BLaER1 treated with 17β-estradiol and CSF1 and Interleukin-3, amounts not matched to agents 10 nM and 100 nM (cell line): ENCODE results near the gene LHX5.

ENCODE experiments used
- H3K27ac ChIP-seq, 11 experiments: shearing (Covaris generic); formaldehyde crosslinking; 2 replicates each; pipeline ENCODE4 v1.8.1; 2022
- H3K27me3 ChIP-seq, 11 experiments: shearing (Covaris generic); formaldehyde crosslinking; 2 replicates each; pipeline ENCODE4 v1.8.1; 2022
- H3K36me3 ChIP-seq, 11 experiments: shearing (Covaris generic); formaldehyde crosslinking; 2 replicates each; pipeline ENCODE4 v1.8.1; 2022
- H3K4me1 ChIP-seq, 10 experiments: shearing (Covaris generic); formaldehyde crosslinking; 2 replicates each; pipeline ENCODE4 v1.8.1; 2022
- H3K4me2 ChIP-seq, 11 experiments: shearing (Covaris generic); formaldehyde crosslinking; 2 replicates each; pipeline ENCODE4 v1.8.1; 2022
- H3K4me3 ChIP-seq, 10 experiments: shearing (Covaris generic); formaldehyde crosslinking; 2 replicates each; pipeline ENCODE4 v1.8.1; 2022
- H3K9ac ChIP-seq, 11 experiments: shearing (Covaris generic); formaldehyde crosslinking; 2 replicates each; pipeline ENCODE4 v1.8.1; 2022
- H3K9me3 ChIP-seq, 11 experiments: shearing (Covaris generic); formaldehyde crosslinking; replicated peaks in 1 of 11; 2 replicates each; pipeline ENCODE4 v1.8.1; 2022
- H4K20me1 ChIP-seq, 11 experiments: shearing (Covaris generic); formaldehyde crosslinking; 2 replicates each; pipeline ENCODE4 v1.8.1; 2022
- Cebpa-rat ChIP-seq, 11 experiments: shearing (Covaris generic); IDR thresholded peaks; 2 replicates each; pipeline ENCODE4 v1.8.1; 2022

Gene LHX5

DNA sequence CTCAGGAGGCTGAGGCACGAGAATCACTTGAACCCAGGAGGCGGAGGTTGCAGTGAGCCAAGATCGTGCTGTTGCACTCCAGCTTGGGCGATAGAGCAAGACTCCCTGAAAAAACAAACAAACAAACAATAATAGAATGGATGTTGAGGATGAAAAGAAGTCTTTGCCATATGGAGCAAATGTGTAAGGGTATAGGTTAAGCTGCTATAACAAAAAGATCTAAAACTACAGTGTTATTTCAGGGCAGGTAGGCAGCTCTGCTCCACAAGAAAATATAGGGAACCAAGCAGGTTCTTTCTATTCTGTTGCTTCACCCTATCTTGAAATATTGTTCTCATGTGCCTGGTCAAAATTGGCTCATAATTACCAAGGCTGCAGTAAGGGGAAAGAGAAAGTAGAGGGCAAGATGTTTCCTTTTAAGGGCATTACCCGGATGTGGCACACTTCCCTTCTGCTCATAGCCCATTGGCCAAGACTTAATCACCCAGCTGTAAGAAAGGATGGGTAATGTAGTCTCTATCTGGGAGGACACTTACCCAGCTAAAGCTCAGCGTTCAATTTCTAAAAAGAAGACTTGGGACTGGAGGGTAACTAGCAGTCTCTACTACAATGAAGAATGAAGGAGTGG, 26.0 kb downstream of the LHX5 start:
- Histone ChIP-seq H3K4me1 (peaks cover 0 to 12% (median 8%) of the 10 kb centered on the region in 10 experiments; a peak in 14 of 20 replicates), H3K4me2 (peak overlapping the region; percentile 0 to 36 (median 28); a peak in 14 of 22 replicates), H3K4me3 (no peak overlapping the region; a peak in 1 of 20 replicates), H3K9ac (no peak overlapping the region), H3K9me3 (peaks cover 0 to 9% (median 6%) of the 10 kb centered on the region in 11 experiments; a peak in 7 of 22 replicates), H3K27me3 (no peaks in the 10 kb centered on the region), H4K20me1 (peaks cover 0 to 8% (median 0%) of the 10 kb centered on the region in 11 experiments; a peak in 1 of 22 replicates), H3K36me3 (no peaks in the 10 kb centered on the region), H3K27ac (no peak overlapping the region; a peak in 2 of 22 replicates)
- TF ChIP-seq Cebpa-rat (IDR thresholded peaks at IDR 0.05), result peak in 2 of 11 experiments; percentile 26 to 39; a peak in 2 of 22 replicates

GRCh38 chr12:113443030-113443539, 28.6 kb downstream of the LHX5 start:
- TF ChIP-seq Cebpa-rat (IDR thresholded peaks at IDR 0.05), result no peak
- no peak overlapping the region for H3K4me2 ChIP-seq
- H3K27me3 ChIP-seq, result no peaks in the 10 kb centered on the region
- H3K4me1 ChIP-seq, result peaks cover 0 to 12% (median 8%) of the 10 kb centered on the region in 10 experiments; a peak in 13 of 20 replicates
- H3K9me3 ChIP-seq, result peaks cover 0 to 9% (median 4%) of the 10 kb centered on the region in 11 experiments; a peak in 6 of 22 replicates
- H4K20me1 ChIP-seq, result peaks cover 0 to 21% (median 0%) of the 10 kb centered on the region in 11 experiments; a peak in 1 of 22 replicates
- H3K4me3 ChIP-seq, result no peak overlapping the region
- no peaks in the 10 kb centered on the region for H3K36me3 ChIP-seq
- no peak overlapping the region for H3K27ac ChIP-seq
- no peak overlapping the region for H3K9ac ChIP-seq

DNA sequence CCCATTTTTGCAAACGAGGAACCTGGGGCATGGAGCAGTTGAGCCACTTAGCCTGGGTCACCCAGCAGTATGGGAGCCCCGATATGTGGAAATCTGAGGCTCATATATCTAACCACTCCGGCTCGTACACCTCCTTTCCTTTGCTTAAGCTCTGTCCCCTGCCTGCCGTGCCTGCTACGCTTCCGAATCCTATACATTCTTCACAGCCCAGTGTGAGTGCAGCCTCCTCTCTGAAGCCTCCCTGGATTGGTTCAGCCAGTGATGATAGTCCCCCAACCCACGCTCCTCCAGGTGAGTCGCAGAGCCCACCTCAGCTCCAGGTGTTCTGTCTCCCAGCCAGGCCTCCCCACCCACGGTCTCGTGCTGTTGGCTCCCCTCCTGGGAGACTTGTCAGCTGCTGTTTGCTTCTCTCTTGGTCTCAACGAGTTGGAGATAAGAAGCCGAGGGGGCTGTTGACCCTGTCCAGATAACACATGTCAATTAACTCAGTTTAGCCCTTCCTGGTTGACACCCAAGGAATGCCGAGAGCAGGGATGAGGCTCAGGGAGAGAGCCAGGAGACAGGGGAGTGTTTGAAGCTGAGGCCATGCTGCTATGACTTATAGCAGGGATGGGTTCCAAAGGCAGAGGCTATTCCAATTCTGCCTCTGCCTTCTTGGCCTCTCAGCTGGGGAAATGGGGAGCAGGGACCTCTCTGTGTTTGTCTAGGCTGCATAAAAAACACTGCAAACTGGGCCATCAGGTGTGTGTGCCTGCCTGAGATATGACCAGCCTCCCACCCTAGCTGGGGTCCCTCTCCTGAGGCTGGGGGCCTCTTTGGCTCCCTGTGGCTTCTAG, 30.5 kb downstream of the LHX5 start:
- no peak overlapping the region for H3K27ac ChIP-seq
- H3K4me1 ChIP-seq, result peaks cover 0 to 11% (median 7%) of the 10 kb centered on the region in 10 experiments; a peak in 13 of 20 replicates
- no peak overlapping the region for H3K9ac ChIP-seq
- H3K27me3 ChIP-seq, result no peaks in the 10 kb centered on the region
- H3K9me3 ChIP-seq, result peaks cover 0 to 9% (median 4%) of the 10 kb centered on the region in 11 experiments; a peak in 6 of 22 replicates
- TF ChIP-seq Cebpa-rat (IDR thresholded peaks at IDR 0.05), result no peak
- H3K36me3 ChIP-seq, result no peaks in the 10 kb centered on the region
- no peak overlapping the region for H3K4me2 ChIP-seq
- no peak overlapping the region for H3K4me3 ChIP-seq
- peaks cover 0 to 21% (median 0%) of the 10 kb centered on the region in 11 experiments; a peak in 1 of 22 replicates for H4K20me1 ChIP-seq

DNA sequence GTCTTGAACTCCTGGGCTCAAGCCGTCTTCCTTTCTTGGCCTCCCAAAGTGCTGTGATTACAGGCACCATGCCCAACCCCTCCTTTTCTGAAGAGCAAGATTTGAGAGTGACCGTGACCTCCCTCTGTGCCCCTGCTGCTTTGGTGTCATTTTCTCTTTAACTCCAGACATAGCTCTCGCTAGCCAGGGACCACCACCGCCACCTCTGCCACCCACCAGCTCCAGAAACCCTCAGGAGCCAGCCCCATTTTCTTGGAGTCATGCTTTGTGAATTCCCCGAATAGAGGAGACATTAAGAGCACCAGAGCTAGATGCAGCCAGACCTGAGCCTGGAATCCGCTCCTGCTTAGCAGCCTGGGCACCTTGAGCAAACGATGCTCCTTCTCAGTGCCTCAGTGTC, 31.3 kb downstream of the LHX5 start:
- no peaks in the 10 kb centered on the region for H3K36me3 ChIP-seq
- no peak overlapping the region for H3K4me2 ChIP-seq
- no peak overlapping the region for H3K4me3 ChIP-seq
- peaks cover 0 to 5% (median 2%) of the 10 kb centered on the region in 11 experiments; a peak in 6 of 22 replicates for H3K9me3 ChIP-seq
- H3K27me3 ChIP-seq, result no peaks in the 10 kb centered on the region
- TF ChIP-seq Cebpa-rat (IDR thresholded peaks at IDR 0.05), result no peak
- H3K9ac ChIP-seq, result no peak overlapping the region
- peaks cover 0 to 3% (median under 1%) of the 10 kb centered on the region in 10 experiments; a peak in 3 of 20 replicates for H3K4me1 ChIP-seq
- no peak overlapping the region for H3K27ac ChIP-seq
- H4K20me1 ChIP-seq, result peaks cover 0 to 21% (median 0%) of the 10 kb centered on the region in 11 experiments; a peak in 1 of 22 replicates

- no peak for TF ChIP-seq Cebpa-rat (IDR thresholded peaks at IDR 0.05)
- no peaks in the 10 kb centered on the region for H3K36me3 ChIP-seq
- H4K20me1 ChIP-seq, result peaks cover 0 to 21% (median 0%) of the 10 kb centered on the region in 11 experiments; a peak in 1 of 22 replicates
- no peak overlapping the region for H3K4me3 ChIP-seq
- no peak overlapping the region for H3K9ac ChIP-seq
- no peak overlapping the region for H3K27ac ChIP-seq
- no peak overlapping the region for H3K4me2 ChIP-seq
- H3K4me1 ChIP-seq, result no peaks in the 10 kb centered on the region
- no peaks in the 10 kb centered on the region for H3K27me3 ChIP-seq
- no peaks in the 10 kb centered on the region for H3K9me3 ChIP-seq
Measured at GRCh38 chr12:113439606-113440030, 32.1 kb downstream of the LHX5 start.

DNA sequence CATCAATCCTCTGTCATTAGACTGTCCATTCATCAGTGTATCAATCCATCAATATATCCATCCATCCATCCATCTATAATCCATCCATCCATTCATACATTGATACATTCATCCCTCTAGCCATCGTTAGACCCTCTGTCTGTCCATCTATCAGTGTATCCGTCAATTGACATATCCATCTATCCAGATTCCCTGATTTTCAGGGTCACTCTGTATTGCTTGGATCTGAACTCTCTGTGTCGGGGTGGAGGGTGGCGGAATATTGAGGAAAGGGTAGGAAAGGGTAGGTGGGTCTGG, 32.4 kb downstream of the LHX5 start:
- Histone ChIP-seq H3K9me3 (no peaks in the 10 kb centered on the region), H3K36me3 (no peaks in the 10 kb centered on the region)

DNA sequence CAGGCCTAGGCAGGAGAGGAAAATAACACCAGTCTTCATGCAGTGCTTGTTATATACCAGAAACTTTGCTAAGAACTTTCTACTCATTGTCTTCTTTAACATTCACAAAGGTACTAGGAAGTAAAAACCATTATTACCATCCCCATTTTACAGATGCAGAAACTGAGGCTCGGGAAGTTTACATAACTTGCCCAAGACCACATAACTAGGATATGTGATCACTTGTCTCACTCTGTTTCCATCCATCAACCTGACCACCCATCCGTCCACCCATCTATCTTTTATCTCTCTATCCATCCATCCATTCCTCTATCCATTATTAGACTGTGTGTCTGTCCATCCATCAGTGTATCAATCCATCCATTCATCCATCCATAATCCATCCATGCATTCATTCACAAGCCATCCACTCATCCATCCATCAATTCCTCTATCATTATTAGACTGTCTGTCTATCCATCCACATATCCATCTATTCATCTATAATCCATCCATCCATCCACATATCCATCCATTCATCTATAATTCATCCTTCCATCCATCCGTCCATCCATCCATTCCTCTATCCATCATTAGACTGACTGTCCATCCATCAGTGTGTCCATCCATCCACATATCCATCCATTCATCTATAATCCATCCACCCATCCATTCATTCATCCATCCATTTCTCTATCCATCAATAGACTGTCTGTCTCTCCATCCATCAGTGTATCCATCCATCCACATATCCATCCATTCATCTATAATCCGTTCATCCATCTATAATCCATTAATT, 33.0 kb downstream of the LHX5 start:
- no peaks in the 10 kb centered on the region for H3K9me3 ChIP-seq
- peaks cover 0 to 21% (median 0%) of the 10 kb centered on the region in 11 experiments; a peak in 1 of 22 replicates for H4K20me1 ChIP-seq
- no peaks in the 10 kb centered on the region for H3K4me1 ChIP-seq
- H3K4me3 ChIP-seq, result no peak overlapping the region
- H3K27ac ChIP-seq, result no peak overlapping the region
- H3K27me3 ChIP-seq, result no peaks in the 10 kb centered on the region
- no peak overlapping the region for H3K4me2 ChIP-seq
- H3K9ac ChIP-seq, result no peak overlapping the region
- no peaks in the 10 kb centered on the region for H3K36me3 ChIP-seq
- TF ChIP-seq Cebpa-rat (IDR thresholded peaks at IDR 0.05), result no peak

More for the DNA sequence above, 32.4 kb downstream of the LHX5 start:
- Histone ChIP-seq H3K9ac (no peak overlapping the region), H3K4me1 (no peaks in the 10 kb centered on the region), H4K20me1 (peaks cover 0 to 21% (median 0%) of the 10 kb centered on the region in 11 experiments; a peak in 1 of 22 replicates), H3K4me2 (no peak overlapping the region), H3K27me3 (no peaks in the 10 kb centered on the region), H3K4me3 (no peak overlapping the region), H3K27ac (no peak overlapping the region)
- no peak for TF ChIP-seq Cebpa-rat (IDR thresholded peaks at IDR 0.05)

DNA sequence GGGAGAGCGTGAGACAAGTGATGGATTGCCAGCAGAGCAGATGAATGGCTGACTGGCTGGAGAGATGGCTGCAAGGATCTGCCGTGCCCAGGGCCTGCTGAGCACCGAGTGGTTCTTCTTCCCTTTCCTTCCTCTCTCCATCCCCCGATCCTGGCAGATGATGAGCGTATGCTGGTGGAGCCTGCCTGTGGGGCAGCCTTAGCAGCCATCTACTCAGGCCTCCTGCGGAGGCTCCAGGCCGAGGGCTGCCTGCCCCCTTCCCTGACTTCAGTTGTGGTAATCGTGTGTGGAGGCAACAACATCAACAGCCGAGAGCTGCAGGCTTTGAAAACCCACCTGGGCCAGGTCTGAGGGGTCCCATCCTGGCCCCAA, 34.0 kb downstream of the LHX5 start:
- Histone ChIP-seq H3K4me1 (no peaks in the 10 kb centered on the region), H3K36me3 (no peaks in the 10 kb centered on the region), H3K27me3 (no peaks in the 10 kb centered on the region), H3K4me2 (no peak overlapping the region), H3K4me3 (no peak overlapping the region), H3K9ac (peak overlapping the region in 1 of 11 experiments; percentile 54; a peak in 1 of 22 replicates), H3K27ac (no peak overlapping the region), H3K9me3 (no peaks in the 10 kb centered on the region), H4K20me1 (peaks cover 0 to 21% (median 0%) of the 10 kb centered on the region in 11 experiments; a peak in 1 of 22 replicates)
- no peak for TF ChIP-seq Cebpa-rat (IDR thresholded peaks at IDR 0.05)
